ENCODE data around the gene CD3D. TPM values are rescaled to one million over a fixed set of nuclear protein-coding genes. Genes with fewer than 3 reads are reported as not detected.

CD3D gene
- total RNA-seq, 3 donors from 2014 or later (not counting 1 experiment from before 2014, with no cell fraction given), result 11.6 to 84.1 (median 12.0) TPM

GRCh38 chr11:118294053-118294452 is 48.5 kb downstream of the CD3D start:
- ATAC-seq, result no peak
- H3K27me3 ChIP-seq (ENCODE audit: control insufficient read depth, insufficient read depth, low read length), result no peaks in the 10 kb centered on the region
- no peak overlapping the region for H3K4me3 ChIP-seq (ENCODE audit: low read length)
- H3K36me3 ChIP-seq (ENCODE audit: control insufficient read depth, insufficient read depth, low read length), result no peaks in the 10 kb centered on the region
- intact Hi-C loops (cut with micrococcal nuclease), result no loop called here
- no peak overlapping the region for H3K27ac Mint-ChIP-seq
- peaks cover 19 to 22% of the 10 kb centered on the region in 2 donors for H3K4me1 Mint-ChIP-seq
- H3K36me3 Mint-ChIP-seq, result no peaks in the 10 kb centered on the region
- WGBS (ENCODE audit: insufficient coverage), result 100% methylated on average over 1 of the region's 2 CpGs
- H3K4me3 Mint-ChIP-seq, result no peak overlapping the region
- no peaks in the 10 kb centered on the region for H3K9me3 Mint-ChIP-seq
- H3K4me1 ChIP-seq (ENCODE audit: control insufficient read depth, insufficient read depth, low read length), result peaks cover 10% of the 10 kb centered on the region
- H3K27me3 Mint-ChIP-seq (ENCODE audit: low read depth in 2 of 2), result peaks cover 6 to 7% of the 10 kb centered on the region in 2 donors
- no peak for TF ChIP-seq CTCF (IDR thresholded peaks at IDR 0.05)
- no peaks in the 10 kb centered on the region for H3K9me3 ChIP-seq (ENCODE audit: control insufficient read depth, insufficient read depth, low read length)
- DNase-seq, result no peak
- H3K27ac ChIP-seq (ENCODE audit: low read length), result no peak overlapping the region

GRCh38 chr11:118291477-118292135 is 50.9 kb downstream of the CD3D start:
- Histone ChIP-seq H3K36me3 (ENCODE audit: control insufficient read depth, insufficient read depth, low read length) (no peaks in the 10 kb centered on the region), H3K9me3 (ENCODE audit: control insufficient read depth, insufficient read depth, low read length) (no peaks in the 10 kb centered on the region), H3K27me3 (ENCODE audit: control insufficient read depth, insufficient read depth, low read length) (no peaks in the 10 kb centered on the region), H3K4me3 (ENCODE audit: low read length) (no peak overlapping the region), H3K4me1 (ENCODE audit: control insufficient read depth, insufficient read depth, low read length) (peaks cover 10% of the 10 kb centered on the region), H3K27ac (ENCODE audit: low read length) (no peak overlapping the region)
- no peak for TF ChIP-seq CTCF (IDR thresholded peaks at IDR 0.05)
- Mint-ChIP-seq H3K9me3 (no peaks in the 10 kb centered on the region), H3K27ac (no peak overlapping the region), H3K36me3 (no peaks in the 10 kb centered on the region), H3K4me3 (no peak overlapping the region), H3K4me1 (peaks cover 19 to 22% of the 10 kb centered on the region in 2 donors), H3K27me3 (ENCODE audit: low read depth in 2 of 2) (peaks cover 6 to 7% of the 10 kb centered on the region in 2 donors)
- ATAC-seq (no peak), DNase-seq (no peak)
- 86% methylated on average over 9 of the region's 9 CpGs for WGBS (ENCODE audit: insufficient coverage)
- intact Hi-C loops (cut with micrococcal nuclease), result loop anchor here (1.0 kb wide), 2 partner anchors 93 to 146 kb away; no protein-coding TSS in a partner anchor

- H3K4me1 ChIP-seq (ENCODE audit: control insufficient read depth, insufficient read depth, low read length), result peaks cover 6% of the 10 kb centered on the region
- no peak overlapping the region for H3K4me3 ChIP-seq (ENCODE audit: low read length)
- no peaks in the 10 kb centered on the region for H3K9me3 Mint-ChIP-seq
- H3K27me3 ChIP-seq (ENCODE audit: control insufficient read depth, insufficient read depth, low read length), result no peaks in the 10 kb centered on the region
- H3K27ac ChIP-seq (ENCODE audit: low read length), result no peak overlapping the region
- peak overlapping the region in 1 of 2 donors; percentile 28 for H3K27ac Mint-ChIP-seq
- intact Hi-C loops (cut with micrococcal nuclease), result loop anchor here (1.0 kb wide), 2 partner anchors 93 to 146 kb away; no protein-coding TSS in a partner anchor
- peaks cover 6 to 11% of the 10 kb centered on the region in 2 donors for H3K27me3 Mint-ChIP-seq (ENCODE audit: low read depth in 2 of 2)
- DNase-seq (peak in 1 of 2 donors; percentile 77), ATAC-seq (peak; percentile 50 to 84 (median 68))
- H3K9me3 ChIP-seq (ENCODE audit: control insufficient read depth, insufficient read depth, low read length), result no peaks in the 10 kb centered on the region
- no peaks in the 10 kb centered on the region for H3K36me3 Mint-ChIP-seq
- WGBS (ENCODE audit: insufficient coverage), result 5% methylated on average over 9 of the region's 9 CpGs
- TF ChIP-seq CTCF (IDR thresholded peaks at IDR 0.05), result peak; percentile 48
- H3K4me1 Mint-ChIP-seq, result peaks cover 14 to 16% of the 10 kb centered on the region in 2 donors
- no peaks in the 10 kb centered on the region for H3K36me3 ChIP-seq (ENCODE audit: control insufficient read depth, insufficient read depth, low read length)
- H3K4me3 Mint-ChIP-seq, result no peak overlapping the region
Observed at GRCh38 chr11:118290923-118291322, 51.6 kb downstream of the CD3D start.

DNA sequence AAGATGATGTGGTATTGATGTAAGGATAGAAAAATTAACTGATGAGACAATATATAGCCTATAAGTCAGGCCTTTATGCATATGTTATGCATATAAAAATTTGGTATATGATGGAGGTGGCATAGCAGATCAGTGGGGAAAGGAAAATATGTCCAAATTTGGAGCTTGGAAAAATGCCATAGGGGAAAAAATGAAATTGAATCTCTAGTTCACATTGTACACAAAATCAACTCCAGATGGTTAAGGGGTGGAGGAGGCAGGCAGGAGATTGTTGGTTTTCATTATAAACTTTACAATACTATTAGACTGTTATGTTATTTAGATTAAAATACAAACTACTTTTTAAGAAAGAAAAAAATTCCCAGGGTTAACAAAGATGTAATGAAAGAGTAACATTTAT is 53.1 kb downstream of the CD3D start:
- H3K36me3 ChIP-seq (ENCODE audit: control insufficient read depth, insufficient read depth, low read length), result no peaks in the 10 kb centered on the region
- DNase-seq (no peak), ATAC-seq (no peak)
- H3K27me3 ChIP-seq (ENCODE audit: control insufficient read depth, insufficient read depth, low read length), result no peaks in the 10 kb centered on the region
- no peak overlapping the region for H3K4me3 Mint-ChIP-seq
- H3K27ac ChIP-seq (ENCODE audit: low read length), result no peak overlapping the region
- no peak overlapping the region for H3K4me3 ChIP-seq (ENCODE audit: low read length)
- peaks cover 5% of the 10 kb centered on the region for H3K4me1 ChIP-seq (ENCODE audit: control insufficient read depth, insufficient read depth, low read length)
- no peaks in the 10 kb centered on the region for H3K9me3 Mint-ChIP-seq
- H3K36me3 Mint-ChIP-seq, result no peaks in the 10 kb centered on the region
- no peak overlapping the region for H3K27ac Mint-ChIP-seq
- H3K9me3 ChIP-seq (ENCODE audit: control insufficient read depth, insufficient read depth, low read length), result no peaks in the 10 kb centered on the region
- H3K4me1 Mint-ChIP-seq, result peaks cover 8 to 9% of the 10 kb centered on the region in 2 donors
- intact Hi-C loops (cut with micrococcal nuclease), result no loop called here
- H3K27me3 Mint-ChIP-seq (ENCODE audit: low read depth in 2 of 2), result peaks cover 6 to 14% of the 10 kb centered on the region in 2 donors
- TF ChIP-seq CTCF (IDR thresholded peaks at IDR 0.05), result no peak

Measured in natural killer cell (primary cell).